Gastroesophageal sphincter (tissue), 4 donors: Measurements from ENCODE around the gene ZFAND6. TPM values are rescaled to one million over a fixed set of nuclear protein-coding genes. Genes with fewer than 3 reads are reported as not detected.

Experiments used
- ATAC-seq: fragments of 150-250 bp; one replicate; pipeline ENCODE4 v1.9.1; 2016; ENCODE audit warnings: mild to moderate bottlenecking, moderate library complexity
- H3K27ac ChIP-seq, 4 donors: fragments of 200-600 bp; sonication (generic) in 3 of 4; 1 replicate in 3 of 4; 2 replicates in 1 of 4; pipeline ENCODE4 v1.5.1; 2016 to 2019
- H3K27me3 ChIP-seq: fragments of 200-600 bp; sonication (generic); one replicate; pipeline ENCODE4 v1.5.1; 2019
- H3K36me3 ChIP-seq, 2 donors: fragments of 200-600 bp; sonication (generic); one replicate each; pipeline ENCODE4 v1.5.1; 2019; ENCODE audit warnings: control low read depth in 1 of 2
- H3K4me1 ChIP-seq, 3 donors: fragments of 200-600 bp; sonication (generic); 1 replicate in 2 of 3; 2 replicates in 1 of 3; pipeline ENCODE4 v1.5.1; 2016 to 2019; ENCODE audit warnings: control low read depth in 2 of 3
- H3K4me3 ChIP-seq, 2 donors: fragments of 200-600 bp; sonication (generic); one replicate each; pipeline ENCODE4 v1.5.1; 2019; ENCODE audit warnings: mild to moderate bottlenecking in 1 of 2, moderate library complexity in 1 of 2
- H3K9me3 ChIP-seq, 3 donors: fragments of 200-600 bp; sonication (generic); one replicate each; pipeline ENCODE4 v1.5.1; 2017 to 2019; ENCODE audit warnings: control low read depth in 2 of 3
- CTCF ChIP-seq, 4 experiments: fragments of 200-600 bp in 2 of 4; fragments of 450-650 bp in 2 of 4; sonication (generic) in 1 of 4; IDR thresholded peaks; one replicate each; pipeline ENCODE4 v1.5.1; 2017 to 2019; ENCODE audit warnings: antibody characterized with exemption in 4 of 4, mild to moderate bottlenecking in 2 of 4, moderate library complexity in 2 of 4
- EP300 ChIP-seq: sonication (generic); formaldehyde crosslinking; IDR thresholded peaks from one replicate; pipeline ENCODE4 v1.6.1; 2017; ENCODE audit warnings: antibody characterized with exemption, mild to moderate bottlenecking
- POLR2A ChIP-seq, 2 donors: fragments of 450-650 bp; IDR thresholded peaks; one replicate each; pipeline ENCODE4 v1.6.1; 2017; ENCODE audit warnings: antibody characterized with exemption in 2 of 2, mild to moderate bottlenecking in 2 of 2, moderate library complexity in 1 of 2
- POLR2AphosphoS5 ChIP-seq: sonication (generic); formaldehyde crosslinking; IDR thresholded peaks from one replicate; pipeline ENCODE4 v1.6.1; 2017; ENCODE audit warnings: antibody characterized with exemption
- WGBS, 2 donors: methylation state at CpG; one replicate each; pipeline ENCODE4 v1.1.5; 2018; ENCODE audit warnings: low coverage in 1 of 2; 5-methylcytosine and 5-hydroxymethylcytosine counted together
- total RNA-seq, 4 donors: library from RNA; depleted of rRNA; stranded (reverse); fragments of >200 nt; gene quantifications; one replicate each; pipeline ENCODE4 v1.1.0, GENCODE V29; 2016

ZFAND6 gene
- total RNA-seq, 4 donors from 2014 or later = 95.6 to 137 (median 131) TPM

- WGBS, 2 donors = 68 to 96% methylated on average over 2 of the region's 2 CpGs
Observed at GRCh38 chr15:80127911-80128310, 68.4 kb downstream of the ZFAND6 start.

GRCh38 chr15:80132382-80132781, 72.9 kb downstream of the ZFAND6 start:
- WGBS, 2 donors = 100% methylated on average over 1 to 3 of the region's 3 CpGs
- no peak for TF ChIP-seq CTCF (IDR thresholded peaks at IDR 0.05)
- TF ChIP-seq EP300 = no peak
- no peak for TF ChIP-seq POLR2AphosphoS5
- no peak for TF ChIP-seq POLR2A (IDR thresholded peaks at IDR 0.05)
- Histone ChIP-seq H3K4me3 (no peak overlapping the region), H3K4me1 (peaks cover 0 to 9% (median 3%) of the 10 kb centered on the region in 3 donors), H3K36me3 (peaks cover 0 to 65% of the 10 kb centered on the region in 2 donors), H3K27ac (no peak overlapping the region), H3K9me3 (no peaks in the 10 kb centered on the region), H3K27me3 (no peaks in the 10 kb centered on the region)
- no peak for ATAC-seq

More at GRCh38 chr15:80127911-80128310, 68.4 kb downstream of the ZFAND6 start:
- no peaks in the 10 kb centered on the region for H3K4me1 ChIP-seq
- ATAC-seq = no peak
- H3K36me3 ChIP-seq = peaks cover 0 to 76% of the 10 kb centered on the region in 2 donors
- no peak overlapping the region for H3K27ac ChIP-seq
- TF ChIP-seq POLR2AphosphoS5 (no peak), POLR2A (IDR thresholded peaks at IDR 0.05) (no peak), CTCF (IDR thresholded peaks at IDR 0.05) (no peak), EP300 (no peak)
- no peak overlapping the region for H3K4me3 ChIP-seq
- H3K27me3 ChIP-seq = no peaks in the 10 kb centered on the region
- no peaks in the 10 kb centered on the region for H3K9me3 ChIP-seq

GRCh38 chr15:80136854-80137253, 77.4 kb downstream of the ZFAND6 start:
- Histone ChIP-seq H3K27me3 (no peaks in the 10 kb centered on the region), H3K27ac (no peak overlapping the region), H3K4me1 (peaks cover 0 to 9% (median 3%) of the 10 kb centered on the region in 3 donors), H3K36me3 (peaks cover 0 to 43% of the 10 kb centered on the region in 2 donors), H3K4me3 (no peak overlapping the region), H3K9me3 (no peaks in the 10 kb centered on the region)
- TF ChIP-seq CTCF (IDR thresholded peaks at IDR 0.05) (no peak), POLR2A (IDR thresholded peaks at IDR 0.05) (no peak), EP300 (no peak), POLR2AphosphoS5 (no peak)
- 32 to 42% methylated on average over 2 to 3 of the region's 3 CpGs for WGBS, 2 donors
- no peak for ATAC-seq

- Histone ChIP-seq H3K4me1 (peaks cover 0 to 9% (median 3%) of the 10 kb centered on the region in 3 donors), H3K4me3 (no peak overlapping the region), H3K27ac (no peak overlapping the region), H3K27me3 (no peaks in the 10 kb centered on the region), H3K9me3 (no peaks in the 10 kb centered on the region), H3K36me3 (peaks cover 0 to 22% of the 10 kb centered on the region in 2 donors)
- no peak for ATAC-seq
- TF ChIP-seq POLR2AphosphoS5 = no peak
- no peak for TF ChIP-seq EP300
- no peak for TF ChIP-seq CTCF (IDR thresholded peaks at IDR 0.05)
- TF ChIP-seq POLR2A (IDR thresholded peaks at IDR 0.05) = no peak
- WGBS, 2 donors = 73 to 90% methylated on average over 2 to 3 of the region's 3 CpGs
Observed at GRCh38 chr15:80138961-80139360, 79.5 kb downstream of the ZFAND6 start.

- Histone ChIP-seq H3K4me1 (peaks cover 0 to 9% (median 3%) of the 10 kb centered on the region in 3 donors), H3K27me3 (no peaks in the 10 kb centered on the region), H3K9me3 (no peaks in the 10 kb centered on the region), H3K4me3 (no peak overlapping the region), H3K27ac (no peak overlapping the region), H3K36me3 (peaks cover 0 to 2% of the 10 kb centered on the region in 2 donors)
- TF ChIP-seq POLR2AphosphoS5 (no peak), POLR2A (IDR thresholded peaks at IDR 0.05) (no peak), CTCF (IDR thresholded peaks at IDR 0.05) (no peak), EP300 (no peak)
- ATAC-seq = no peak
- 90 to 100% methylated on average over 1 to 4 of the region's 4 CpGs for WGBS, 2 donors
Observed at GRCh38 chr15:80140909-80141308, 81.4 kb downstream of the ZFAND6 start.
